Measurements from ENCODE around the gene UBE2Q2.

- TF ChIP-seq CTCF (optimal IDR thresholded peaks at IDR 0.05 in 1 of 3, IDR thresholded peaks at IDR 0.05 in 1 of 3, conservative IDR thresholded peaks at IDR 0.05 in 1 of 3; ENCODE audit: extremely low read depth in 1 of 3, insufficient read depth in 2 of 3, low read length in 3 of 3) (no peak), EZH2 (IDR thresholded peaks at IDR 0.05; ENCODE audit: low read length) (no peak)
Observed at GRCh38 chr15:75840659-75841058, 2.6 kb upstream of the UBE2Q2 start.

Measured in keratinocyte (primary cell).